Glomerular endothelial cell (primary cell): ENCODE measurements around the gene TMEM165. TPM values are rescaled to one million over a fixed set of nuclear protein-coding genes. Genes with fewer than 3 reads are reported as not detected.
"Not testable (repeated sequence)": the region's sequence is repeated elsewhere in the genome, so short reads cannot be mapped to it uniquely, and the experiment has no call there.

Experiments
- DNase-seq: peaks from one replicate; pipeline ENCODE4 v3.0.0-alpha.2; 2011; ENCODE audit warnings: low read depth, low spot score; ENCODE audit errors: extremely low read depth
- total RNA-seq: library from RNA; depleted of rRNA; stranded (reverse); fragments of >200 nt; gene quantifications from 2 replicates; pipeline ENCODE4 v1.2.3, GENCODE V29; 2015

TMEM165 gene, protein sequence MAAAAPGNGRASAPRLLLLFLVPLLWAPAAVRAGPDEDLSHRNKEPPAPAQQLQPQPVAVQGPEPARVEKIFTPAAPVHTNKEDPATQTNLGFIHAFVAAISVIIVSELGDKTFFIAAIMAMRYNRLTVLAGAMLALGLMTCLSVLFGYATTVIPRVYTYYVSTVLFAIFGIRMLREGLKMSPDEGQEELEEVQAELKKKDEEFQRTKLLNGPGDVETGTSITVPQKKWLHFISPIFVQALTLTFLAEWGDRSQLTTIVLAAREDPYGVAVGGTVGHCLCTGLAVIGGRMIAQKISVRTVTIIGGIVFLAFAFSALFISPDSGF
- total RNA-seq, result 151 and 228 TPM in 2 replicates

DNA sequence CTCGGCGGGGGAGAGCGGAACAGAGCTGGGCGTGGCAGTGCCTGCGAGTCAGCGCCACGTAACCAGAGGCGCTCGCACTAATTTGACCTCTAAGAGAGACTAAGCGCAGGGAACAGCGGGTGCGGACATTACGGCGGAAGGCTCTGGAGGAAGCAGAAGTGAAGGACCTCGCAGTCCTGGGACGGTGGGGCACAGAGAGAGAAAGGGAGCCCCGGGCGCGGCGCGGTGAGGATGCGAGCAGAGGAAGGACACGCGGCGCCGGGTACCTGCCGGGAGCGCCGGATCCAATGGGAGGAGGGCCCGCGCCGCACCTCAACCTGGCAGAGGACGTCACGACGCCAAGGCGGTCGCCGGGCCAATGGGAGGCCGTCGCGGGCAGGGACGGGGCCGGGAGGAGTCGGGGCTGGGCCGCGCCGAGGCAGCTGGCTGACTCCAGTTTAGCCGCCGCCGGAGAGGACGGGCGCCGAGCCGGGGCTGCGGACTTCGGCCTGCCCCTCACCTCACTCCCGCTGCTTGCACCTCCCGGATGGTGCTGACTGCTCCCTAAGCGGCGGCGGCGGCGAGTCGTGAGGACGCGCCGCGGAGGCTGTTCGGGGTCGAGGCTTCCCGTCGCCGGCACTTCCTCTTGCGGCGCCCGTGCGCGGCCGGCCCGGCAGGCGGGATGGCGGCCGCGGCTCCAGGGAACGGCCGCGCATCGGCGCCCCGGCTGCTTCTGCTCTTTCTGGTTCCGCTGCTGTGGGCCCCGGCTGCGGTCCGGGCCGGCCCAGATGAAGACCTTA is at the start of gene TMEM165:
Gene TMEM165, plus strand, starts transcription at position 429 of the 779 bp plus-strand sequence. Its CDS starts 233 bp downstream, at position 662.
- no peak for DNase-seq

DNA sequence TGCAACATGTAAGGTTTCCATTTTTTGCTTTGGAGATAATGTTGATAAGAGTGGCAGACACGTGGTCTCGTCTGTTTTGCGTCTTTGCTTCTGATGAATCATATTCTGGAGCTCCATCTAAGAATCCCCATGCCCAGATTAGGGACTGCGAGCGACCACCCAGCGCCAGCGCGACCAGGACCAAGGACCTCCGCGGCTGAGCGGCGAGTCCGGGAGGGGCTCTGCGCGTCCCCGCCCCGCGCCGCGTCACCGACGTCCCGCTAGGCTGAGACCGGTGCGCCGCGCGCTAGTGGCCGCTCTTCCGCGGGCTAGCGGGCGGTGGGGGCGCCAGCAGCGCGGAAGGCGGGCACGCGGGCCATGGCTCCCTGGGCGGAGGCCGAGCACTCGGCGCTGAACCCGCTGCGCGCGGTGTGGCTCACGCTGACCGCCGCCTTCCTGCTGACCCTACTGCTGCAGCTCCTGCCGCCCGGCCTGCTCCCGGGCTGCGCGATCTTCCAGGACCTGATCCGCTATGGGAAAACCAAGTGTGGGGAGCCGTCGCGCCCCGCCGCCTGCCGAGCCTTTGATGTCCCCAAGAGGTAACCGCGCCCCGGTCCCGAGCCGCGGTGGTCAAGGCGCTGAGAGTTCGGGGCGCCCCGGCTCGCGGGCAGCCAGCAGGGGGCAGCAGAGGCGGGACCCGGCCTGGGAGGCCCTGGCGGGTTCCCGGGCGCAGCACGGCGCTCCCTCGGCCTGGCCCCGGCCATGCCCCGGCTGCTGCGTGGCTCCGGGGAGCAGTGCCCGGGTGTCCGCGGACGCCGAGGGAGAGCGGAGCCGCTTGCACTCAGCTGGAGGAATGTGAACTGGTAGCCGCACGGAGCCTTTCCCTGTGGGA is 49.5 kb upstream of the TMEM165 start, which contains the start of gene SRD5A3:
Gene SRD5A3, plus strand, starts transcription at position 263 of the 871 bp plus-strand sequence. Its CDS starts 95 bp downstream, at position 358.
- DNase-seq, result no peak

DNA sequence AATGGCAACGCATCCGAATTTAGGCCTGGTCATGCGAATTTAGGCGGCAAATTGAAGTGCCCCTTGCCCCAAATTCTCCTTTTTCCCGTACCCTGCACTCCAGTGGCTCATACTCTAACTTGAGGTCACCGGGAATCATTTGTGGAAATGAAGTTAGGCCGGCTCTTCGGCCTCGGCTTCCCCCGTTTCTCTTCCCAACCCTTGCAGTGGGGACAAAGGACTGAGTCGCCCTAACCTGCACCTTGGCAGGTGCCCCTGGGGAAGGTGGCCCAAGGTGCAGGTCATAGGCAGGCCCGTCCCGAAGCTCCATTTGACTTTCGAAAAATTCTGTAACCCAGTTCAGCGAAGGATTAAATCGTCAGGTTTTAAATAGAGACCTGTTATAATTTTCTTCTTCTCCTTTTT is 48.9 kb upstream of the TMEM165 start:
- no peak for DNase-seq

DNA sequence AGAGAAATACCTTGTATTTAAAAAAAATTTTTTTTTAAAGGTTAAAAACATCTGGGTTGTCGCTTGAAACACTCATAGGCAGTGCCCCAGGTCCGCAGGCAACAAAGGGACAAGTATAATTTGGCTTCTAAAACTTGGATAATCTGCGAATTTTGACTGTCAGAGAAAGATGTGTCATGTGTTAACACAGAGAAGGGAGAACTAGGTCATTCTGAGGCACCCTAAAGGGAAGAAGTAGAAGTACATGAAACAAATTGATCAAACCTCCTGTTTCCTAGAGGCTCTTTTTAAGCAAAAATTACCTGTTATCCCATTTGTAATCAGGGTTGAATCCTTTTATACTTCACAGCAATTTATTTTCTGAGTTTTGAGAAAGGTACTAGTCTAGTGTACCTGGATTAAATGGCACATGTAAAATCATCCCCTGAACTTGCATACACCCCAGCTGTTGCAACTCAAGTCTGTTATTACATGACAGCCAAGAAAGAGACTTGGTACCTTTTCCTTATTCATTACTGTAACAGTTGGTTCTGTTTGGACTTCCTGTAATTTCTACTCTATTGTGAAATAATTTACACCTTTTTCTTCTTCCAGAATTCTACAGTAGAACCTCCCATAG is 48.0 kb upstream of the TMEM165 start:
- DNase-seq, result no peak

DNA sequence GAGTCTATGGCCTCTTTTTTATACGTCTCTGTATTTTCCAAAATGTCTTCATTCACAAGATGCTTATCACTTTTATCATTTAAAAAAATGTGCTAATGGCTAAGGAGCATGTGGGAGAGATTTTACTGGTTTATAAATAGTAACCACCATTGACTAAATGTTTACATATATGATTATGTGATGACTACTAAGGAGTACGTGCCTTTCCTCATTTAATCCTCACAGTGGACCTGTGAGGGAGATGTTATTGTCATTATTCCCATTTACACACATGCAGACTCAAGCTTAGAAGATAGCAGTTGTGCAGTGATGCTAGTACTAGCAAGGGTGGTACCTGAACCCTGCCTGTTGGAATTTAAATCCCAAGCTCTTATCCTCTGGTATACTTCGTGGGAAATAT is 47.3 kb upstream of the TMEM165 start:
- DNase-seq, result no peak

DNA sequence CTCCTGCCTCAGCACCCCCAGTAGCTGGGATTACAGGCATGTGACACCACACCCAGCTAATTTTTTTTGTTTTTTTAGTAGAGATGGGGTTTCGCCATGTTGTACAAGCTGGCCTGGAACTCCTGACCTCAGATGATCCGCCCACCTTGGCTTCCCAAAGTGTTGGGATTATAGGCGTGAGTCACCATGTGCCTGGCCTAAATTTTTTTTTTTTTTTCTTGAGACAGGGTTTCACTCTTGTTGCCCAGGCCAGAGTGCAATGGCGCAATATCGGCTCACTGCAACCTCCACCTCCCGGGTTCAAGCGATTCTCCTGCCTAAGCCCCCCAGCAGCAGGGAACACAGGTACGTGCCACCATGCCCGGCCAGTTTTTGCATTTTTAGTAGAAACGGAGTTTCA is 44.9 kb upstream of the TMEM165 start:
- DNase-seq, result not testable (repeated sequence)

DNA sequence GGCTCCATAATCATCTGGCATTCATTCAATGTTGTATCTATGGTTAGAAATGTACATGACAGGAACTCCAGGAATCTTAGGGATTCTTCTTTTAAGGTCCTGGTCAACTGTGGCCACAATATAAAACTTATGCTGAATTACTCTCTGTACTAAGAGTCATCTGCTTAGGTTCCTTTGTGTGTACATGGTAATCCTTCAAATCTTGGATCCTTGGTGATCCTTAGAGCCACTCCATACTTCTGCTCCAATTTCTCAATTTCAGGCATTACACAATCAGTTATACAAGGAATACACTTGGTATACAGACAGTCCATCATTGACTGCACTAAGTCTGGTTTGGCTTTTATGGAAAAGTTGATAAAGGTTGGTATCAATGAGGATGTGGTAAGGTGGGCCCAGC is 43.9 kb upstream of the TMEM165 start:
- no peak for DNase-seq

DNA sequence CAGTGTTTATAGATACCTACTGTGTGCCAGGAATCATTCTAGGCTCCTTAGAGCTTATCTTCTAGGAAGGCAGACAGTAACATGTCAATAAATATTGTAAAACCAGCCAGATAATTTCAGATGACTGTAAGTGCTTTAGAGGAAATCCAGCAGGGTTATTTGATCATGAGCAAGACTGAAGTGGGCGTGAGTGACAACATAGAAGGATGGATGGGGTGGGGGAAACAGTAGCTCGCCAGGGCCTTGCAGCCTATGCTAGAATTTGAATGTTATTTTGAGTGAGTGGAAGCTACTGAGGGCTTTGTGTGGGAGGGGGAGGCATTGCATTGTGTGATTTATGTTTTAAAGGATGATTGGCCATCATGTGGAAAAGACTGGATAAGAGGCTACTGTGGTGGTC is 43.0 kb upstream of the TMEM165 start:
- DNase-seq, result no peak

DNA sequence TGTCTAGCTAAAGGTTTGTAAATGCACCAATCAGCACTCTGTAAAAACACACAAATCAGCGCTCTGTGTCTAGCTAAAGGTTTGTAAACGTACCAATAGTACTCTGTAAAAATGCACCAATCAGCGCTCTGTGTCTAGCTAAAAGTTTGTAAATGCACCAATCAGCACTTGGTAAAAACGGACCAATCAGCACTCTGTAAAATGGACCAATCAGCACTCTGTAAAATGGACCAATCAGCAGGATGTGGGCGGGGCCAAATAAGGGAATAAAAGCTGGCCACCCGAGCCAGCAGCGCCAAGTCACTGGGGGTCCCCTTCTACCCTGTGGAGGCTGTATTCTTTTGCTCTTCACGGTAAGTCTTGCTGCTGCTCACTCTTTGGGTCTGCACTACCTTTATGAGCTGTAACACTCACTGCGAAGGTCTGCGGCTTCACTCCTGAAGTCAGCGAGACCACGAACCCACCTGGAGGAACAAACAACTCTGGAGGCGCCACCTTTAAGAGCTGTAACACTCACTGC is 42.5 kb upstream of the TMEM165 start:
- not testable (repeated sequence) for DNase-seq

DNA sequence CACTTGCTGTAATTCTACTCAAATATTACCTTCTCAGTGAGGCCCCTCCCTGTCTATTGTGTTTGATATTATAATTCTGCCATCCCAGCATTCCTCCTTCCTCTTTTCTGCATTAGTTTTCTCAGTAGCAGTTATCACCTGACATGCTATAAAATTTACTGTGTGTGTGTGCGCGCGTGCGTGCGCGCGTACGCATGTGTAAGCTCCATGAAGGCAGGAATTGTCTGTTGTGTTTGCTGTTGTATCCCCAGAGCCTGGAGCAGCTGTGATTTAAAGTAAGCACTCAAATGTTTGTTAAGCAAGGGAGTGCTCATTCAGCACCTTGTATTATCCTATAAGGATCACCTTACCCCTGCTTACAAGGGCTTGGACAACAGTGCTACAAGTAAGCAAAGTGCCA is 41.1 kb upstream of the TMEM165 start:
- no peak for DNase-seq

DNA sequence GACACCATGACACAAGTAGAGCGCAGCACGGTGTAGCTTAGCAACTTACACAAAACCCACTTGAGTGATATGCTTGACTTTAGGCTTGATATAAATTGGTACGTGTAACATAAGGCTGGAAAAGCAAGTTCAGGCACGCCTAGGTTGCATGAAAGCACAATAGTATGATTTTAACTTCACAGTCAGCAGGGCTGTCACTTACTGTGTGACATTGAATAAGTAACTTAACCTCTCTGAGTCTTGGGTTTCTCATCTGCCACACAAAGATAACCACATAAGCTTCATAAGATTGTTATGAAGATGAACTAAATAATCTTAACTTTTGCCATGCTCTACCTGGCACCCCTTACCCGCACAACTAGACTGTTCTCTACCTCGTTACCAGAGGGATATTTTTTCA is 40.2 kb upstream of the TMEM165 start:
- no peak for DNase-seq

DNA sequence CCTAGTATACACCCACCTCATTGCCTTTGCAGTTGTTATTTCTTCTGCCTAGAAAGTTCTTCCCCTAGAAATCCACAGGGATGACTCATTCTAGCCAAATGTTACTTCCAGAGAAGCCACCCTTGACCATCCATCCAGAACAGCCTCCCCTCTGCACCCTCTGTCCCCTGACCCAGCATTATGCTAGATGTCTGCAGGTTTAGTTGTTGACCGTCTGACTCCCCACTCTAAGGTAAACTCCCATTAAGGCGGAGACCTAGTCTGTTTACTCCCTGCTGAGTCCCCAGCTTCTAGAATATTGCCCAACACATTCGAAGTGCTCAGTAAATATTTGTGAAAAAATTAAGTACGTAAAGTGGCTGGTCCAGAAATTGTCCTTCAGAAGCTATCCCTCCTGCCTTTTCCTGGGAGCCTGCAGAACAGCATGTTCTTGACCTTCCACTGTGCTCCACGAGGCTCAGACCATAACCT is 38.7 kb upstream of the TMEM165 start:
- DNase-seq, result no peak

DNA sequence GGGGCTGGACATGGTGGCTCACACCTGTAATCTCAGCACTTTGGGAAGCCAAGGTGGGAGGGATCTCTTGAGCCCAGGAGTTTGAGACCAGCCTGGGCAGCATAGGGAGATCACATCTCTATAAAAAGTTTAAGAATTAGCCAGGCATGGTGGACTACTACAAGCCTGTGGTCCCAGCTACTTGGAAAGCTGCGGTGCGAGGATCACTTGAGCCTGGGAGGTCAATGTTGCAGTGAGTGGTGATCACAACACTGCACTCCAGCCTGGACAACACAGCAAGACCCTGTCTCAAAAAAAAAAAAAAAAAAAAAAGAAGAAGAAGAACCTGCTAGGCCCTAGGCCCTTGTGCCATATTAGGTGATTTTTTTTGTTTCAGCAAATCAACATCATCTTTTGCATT is 37.5 kb upstream of the TMEM165 start:
- DNase-seq, result no peak

DNA sequence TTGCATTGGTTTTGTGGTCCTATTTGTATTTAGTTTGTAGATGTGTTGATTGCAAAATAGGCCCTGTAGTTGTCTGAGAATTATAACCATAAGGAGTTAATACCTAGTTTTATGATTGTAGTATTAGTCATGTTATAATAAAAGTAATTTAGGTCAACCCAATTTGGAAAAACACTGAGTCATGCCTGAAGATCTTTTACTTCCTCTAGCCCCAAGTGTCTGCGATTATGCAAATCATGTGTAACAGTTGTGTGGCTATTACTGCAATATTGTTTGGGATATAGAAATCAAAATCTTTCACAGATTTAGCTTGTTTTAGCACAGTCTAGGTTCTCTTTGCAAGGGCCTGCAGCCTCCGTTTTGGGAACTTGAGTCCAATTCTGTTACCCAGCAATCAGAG is 37.1 kb upstream of the TMEM165 start:
- no peak for DNase-seq

DNA sequence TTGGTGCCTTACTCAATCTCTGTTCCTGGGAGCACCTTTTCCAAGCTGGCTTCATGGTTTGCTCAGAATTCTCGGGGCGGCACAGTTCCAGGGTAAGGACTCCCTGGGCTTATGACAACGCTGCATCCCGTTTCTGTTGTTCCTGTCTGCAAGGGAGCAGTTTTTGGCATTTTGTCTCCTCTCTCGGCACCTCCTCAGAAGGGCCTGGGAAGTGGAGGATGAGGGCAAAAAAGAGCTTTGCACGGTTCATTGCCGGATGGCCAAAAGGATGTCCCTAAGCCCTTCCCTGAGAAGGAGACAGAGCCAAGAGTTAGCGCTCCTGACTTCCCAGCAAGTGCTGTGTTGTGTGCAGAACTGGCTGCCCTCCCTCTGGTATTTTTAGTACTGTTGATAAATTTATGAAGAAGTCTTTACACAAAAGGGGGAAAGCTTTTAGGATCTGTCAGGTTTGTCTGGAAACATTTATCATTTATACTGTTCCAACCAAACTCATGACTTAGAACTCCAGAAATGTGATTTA is 36.3 kb upstream of the TMEM165 start:
- DNase-seq, result no peak

DNA sequence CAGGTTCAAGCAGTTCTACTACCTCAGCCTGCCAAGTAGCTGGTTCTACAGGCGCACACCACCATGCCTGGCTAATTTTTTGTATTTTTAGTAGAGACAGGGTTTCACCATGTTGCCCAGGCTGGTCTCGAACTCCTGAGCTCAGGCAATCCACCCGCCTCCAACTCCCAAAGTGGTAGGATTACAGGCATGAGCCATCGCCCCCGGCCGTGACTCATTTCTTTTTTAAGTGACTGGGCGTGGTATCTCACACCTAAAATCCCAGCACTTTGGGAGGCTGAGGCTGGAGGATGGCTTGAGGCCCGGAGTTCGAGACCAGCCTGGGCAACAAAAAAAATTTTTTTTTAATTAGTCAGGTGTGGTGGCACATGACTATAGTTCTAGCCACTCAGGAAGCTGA is 32.8 kb upstream of the TMEM165 start:
- not testable (repeated sequence) for DNase-seq

DNA sequence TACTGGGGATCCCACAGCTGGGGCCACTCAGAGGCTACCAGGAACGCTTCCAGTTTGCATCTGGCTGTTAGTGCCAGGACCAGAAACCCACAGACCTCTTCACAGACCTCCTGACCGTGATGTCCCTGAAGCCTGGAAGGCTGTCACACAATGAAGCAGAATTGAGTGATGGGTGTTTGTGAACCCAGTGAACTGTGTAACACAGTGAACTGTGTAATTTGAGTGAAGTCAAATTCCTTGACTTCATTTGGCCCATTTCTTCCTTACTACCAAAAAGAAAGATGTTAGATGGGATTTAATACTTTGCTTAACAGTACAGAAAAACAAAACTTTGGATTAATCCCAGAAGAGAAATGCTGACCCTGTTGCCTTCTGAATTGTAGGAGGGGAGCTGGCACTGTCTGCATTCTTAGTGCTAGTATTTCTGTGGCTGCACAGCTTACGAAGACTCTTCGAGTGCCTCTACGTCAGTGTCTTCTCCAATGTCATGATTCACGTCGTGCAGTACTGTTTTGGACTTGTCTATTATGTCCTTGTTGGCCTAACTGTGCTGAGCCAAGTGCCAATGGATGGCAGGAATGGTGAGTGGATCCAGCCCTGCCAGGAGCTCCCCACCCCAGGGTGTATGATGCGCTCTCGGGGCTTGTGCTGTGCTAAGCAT is 31.9 kb upstream of the TMEM165 start:
- no peak for DNase-seq

DNA sequence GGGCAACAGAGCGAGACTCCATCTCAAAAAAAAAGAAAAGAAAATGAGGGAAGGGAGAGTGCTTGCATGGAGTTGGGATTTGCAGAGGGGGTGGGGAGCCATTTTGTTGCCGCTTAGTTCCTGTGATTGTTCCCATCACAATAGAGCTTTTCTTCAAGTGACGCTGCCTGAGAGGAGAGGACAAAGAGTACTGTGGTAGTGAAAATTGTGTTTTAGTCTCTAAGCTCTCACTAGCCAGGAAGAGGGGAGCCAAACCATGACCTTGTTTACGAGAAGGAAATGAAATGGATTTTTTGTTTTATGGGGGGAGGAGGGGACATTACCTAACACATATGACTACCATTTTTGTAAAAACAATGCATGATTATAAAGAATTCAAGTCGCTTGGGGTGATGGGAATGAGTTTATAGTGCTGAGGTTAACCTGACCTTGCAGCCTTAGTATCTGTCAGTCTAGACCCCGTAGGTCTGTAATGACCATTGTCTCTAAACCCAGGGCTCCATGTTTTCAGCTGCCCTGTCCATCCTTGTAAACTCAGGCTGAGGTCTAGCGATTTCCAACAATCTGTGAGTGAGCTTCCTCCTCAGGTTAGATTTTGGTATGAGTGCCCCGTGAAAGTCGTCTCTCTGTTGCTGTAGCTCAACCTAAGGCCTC is 30.9 kb upstream of the TMEM165 start:
- peak; percentile 45 for DNase-seq

DNA sequence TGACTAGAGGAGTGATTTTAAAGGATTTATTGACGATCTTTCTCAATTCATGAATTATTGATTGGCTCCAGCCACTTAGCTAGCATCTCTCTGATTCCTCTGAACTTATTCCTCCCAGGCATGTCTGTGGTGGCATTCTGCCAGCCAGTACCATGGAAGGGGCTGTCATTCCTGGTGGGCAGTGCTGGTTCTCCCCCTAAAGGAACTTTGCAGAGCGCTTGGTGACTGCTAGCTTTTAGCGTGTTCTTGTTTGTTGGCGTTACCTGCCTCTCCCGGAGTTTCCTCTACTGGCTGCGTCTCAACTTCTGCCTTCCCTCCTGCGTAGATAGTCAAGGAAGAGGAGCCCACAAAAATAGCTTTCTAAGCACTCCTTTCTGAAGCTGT is 30.4 kb upstream of the TMEM165 start:
- DNase-seq, result no peak
